ENCODE data around the gene LRRC26.
"Not testable (repeated sequence)": the region's sequence is repeated elsewhere in the genome, so short reads cannot be mapped to it uniquely, and the experiment has no call there.

Gene LRRC26

DNA sequence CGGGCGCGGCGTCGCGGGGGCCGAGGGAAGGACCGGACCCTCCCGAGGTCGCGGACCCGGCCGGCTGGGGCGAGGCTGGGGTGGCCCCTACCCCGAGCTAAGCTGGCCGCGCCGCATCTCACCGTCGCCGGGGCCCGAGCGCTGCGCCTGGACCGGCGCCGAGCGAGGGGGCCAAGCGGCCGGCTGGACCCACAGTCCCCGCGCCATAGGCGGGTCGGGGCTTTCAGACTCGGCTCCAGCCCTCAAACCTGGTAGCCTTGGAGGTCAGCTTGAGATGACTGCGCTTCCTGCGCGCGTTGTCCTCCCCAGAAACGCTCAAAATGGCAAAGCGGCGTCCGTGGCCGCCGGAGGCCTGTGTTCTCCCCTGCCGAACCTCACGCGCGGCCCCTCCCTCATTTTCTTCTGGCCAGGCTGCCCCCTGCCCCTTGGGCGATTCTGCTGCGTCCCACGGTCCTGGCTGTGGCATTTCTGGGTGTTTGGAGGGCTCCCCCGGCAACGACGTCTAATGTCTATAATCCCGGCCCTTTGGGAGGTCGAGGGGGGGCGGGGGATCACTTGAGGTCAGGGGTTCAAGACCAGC, 39.6 kb downstream of the LRRC26 start:
- no peak for DNase-seq

DNA sequence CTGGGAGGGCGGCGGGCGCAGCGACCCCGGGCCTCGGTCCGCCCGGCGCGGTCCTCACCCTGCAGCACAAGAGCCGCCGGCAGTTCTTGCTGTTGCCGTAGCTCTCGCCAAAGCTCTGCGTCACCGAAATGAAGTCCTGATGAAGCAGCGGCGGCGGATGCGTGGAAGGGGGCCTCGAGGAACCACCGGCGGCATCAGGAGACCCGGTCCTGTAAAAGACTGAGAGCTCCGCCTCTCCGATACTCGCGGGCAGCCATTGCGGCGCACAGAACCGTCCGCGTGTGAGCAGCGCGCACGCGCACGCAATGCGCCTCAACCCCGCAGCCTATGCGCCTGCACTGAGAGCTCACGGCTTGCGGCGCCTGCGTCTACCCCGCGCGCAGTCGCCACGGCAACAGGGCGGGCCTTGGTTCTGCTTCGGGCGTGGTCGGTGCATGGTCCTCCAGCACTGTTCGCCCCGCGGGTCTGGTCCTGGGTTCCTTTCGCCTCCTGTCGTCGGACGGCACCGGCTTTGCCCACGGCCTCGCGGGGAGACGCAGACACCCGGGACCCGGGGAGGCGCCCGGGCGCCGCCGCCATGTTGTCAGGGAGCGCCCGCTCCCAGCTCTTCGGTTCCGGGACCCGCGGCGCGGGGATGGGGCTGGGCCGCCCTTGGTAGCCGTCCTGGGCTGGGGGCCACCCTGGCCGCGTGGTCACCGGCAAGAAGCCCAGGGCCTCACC, 40.2 kb downstream of the LRRC26 start:
- DNase-seq: peak; percentile 85

- DNase-seq: no peak
Observed at GRCh38 chr9:137128862-137129455, 40.9 kb downstream of the LRRC26 start.

DNA sequence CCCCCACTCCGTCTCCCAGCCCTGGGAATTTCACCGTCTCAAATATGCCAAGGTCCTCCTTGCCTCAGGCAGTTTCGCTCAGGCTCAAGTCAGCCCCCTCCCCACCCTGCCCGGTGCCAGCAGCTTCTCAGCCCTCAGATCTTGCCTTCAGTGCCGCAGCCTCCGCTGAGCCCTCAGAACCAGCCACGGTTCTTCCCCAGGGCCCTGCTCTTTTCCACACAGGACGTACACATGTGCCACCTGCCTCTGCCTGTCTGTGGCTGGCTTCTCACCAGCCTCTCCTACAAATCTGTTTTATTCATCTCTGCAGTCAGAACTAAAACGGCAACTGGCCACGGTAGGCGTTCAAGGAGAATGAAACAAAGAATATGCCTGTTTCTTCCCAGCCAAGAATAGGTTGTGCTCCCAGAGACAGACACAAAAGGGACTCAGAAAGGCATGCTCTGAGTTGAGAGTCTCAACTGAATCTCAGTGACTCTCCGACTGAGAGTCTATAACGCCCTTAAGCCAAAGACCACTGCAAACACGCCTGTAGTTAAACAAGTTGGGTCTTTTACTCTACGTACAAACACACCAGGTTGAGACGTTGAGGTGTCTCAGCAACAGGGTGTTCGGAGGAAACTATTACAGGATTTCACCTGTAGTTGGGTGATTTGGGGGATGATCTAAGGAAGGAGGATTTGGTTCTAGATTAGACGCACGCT, 41.5 kb downstream of the LRRC26 start:
- DNase-seq: no peak

DNA sequence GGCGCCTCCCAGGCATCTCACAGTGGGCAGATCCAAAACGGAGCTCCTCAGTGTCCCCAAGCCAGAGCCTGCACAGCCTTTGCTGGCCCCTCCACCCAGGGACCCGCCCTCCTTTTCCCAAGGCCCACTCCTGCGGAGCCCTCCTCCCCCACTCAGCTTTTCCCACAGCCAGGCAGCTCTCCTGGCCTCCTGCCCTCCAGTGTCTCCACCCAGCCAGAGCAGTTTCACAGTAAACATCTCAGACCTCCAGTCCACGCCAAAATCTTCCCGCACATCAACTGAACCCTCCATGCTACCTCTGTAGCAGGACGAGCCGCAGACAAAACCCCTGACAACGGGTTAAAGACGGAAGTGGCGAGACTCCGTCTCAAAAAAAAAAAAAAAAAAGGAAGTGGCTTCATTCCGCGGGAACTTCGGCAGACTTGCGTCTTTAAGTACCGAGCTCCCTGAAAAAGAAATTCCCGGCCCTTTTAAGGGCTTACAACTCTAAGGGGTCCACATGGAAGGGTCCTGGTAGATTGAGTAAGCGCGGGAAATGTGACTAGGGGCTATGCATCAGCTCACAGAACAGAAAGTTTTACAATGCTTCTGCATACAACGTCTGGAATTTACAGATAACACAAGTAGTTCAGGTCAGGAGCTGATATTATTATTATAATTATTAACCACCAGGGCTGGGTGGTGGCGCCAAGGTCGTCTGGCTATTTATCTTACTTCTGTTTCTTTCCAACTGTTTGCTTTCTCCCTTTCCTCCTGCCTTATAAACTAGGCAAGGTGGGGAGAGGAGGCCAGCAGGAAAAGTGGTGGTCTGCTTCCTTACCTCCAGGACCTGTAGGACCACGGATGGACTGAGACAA, 42.3 kb downstream of the LRRC26 start:
- DNase-seq: no peak

DNA sequence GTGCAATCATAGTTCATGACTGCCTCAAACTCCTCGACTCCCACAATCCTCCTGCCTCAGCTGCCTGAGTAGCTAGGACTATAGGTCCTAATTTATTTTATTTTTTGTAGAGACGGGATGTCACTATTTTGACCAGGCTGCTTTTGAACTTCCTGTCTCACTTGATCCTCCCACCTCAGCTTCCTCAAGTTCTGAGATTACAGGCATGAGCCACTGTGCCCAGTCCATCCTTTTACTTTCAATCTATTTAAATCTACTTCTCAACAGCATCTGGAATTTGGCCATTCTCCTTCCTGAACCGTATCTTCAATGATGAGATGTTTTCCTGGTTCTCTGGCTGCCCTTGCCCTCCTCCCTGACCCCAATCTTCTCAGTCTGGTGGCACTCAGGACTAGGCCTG, 43.1 kb downstream of the LRRC26 start:
- DNase-seq: no peak

DNA sequence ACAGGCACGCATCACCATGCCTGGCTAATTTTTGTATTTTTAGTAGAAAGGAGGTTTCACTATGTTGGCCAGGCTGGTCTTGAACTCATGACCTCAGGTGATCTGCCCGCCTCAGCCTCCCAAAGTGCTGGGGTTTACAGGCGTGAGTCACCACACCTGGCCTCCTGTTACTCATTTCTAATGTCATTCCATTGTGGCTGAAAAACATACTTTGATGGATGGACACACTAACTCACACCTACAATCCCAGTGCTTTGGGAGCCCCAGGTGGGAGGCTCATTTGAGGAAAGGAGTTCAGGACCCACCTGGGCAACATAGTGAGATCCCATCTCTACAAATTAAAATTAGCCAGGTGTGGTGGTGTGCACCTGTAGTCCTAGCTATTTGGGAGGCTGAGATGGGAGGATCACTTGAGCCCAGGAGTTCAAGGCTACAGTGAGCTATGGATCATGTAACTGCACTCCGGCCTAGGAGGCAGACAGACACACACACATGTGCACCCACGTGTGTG, 45.8 kb downstream of the LRRC26 start:
- not testable (repeated sequence) for DNase-seq

- DNase-seq: no peak
Observed at GRCh38 chr9:137123468-137123837, 46.4 kb downstream of the LRRC26 start.

DNA sequence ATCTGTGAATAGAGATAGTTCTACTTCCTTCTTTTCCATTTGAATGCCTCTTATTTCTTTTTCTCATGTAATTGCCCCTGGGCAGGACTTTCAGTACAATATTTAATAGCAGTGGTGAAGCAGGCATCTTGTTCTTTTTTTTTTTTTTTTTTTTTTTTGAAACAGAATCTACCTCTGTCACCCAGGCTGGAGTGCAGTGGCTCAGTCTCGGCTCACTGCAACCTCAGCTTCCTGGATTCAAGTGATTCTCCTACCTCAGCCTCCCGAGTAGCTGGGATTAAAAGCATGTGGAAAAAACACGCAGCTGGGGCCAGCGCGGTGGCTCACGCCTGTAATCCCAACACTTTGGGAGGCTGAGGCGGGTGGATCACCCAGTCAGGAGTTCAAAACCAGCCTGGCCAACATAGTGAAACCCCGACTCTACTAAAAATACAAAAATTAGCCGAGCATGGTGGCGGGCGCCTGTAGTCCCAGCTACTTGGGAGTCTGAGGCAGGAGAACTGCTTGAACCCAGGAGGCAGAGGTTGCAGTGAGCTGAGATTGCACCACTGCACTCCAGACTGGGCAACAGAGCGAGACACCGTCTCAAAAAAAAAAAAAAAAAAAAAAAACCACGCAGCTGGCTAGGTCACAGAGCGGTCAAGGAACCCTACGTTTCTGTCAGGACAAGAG, 46.9 kb downstream of the LRRC26 start:
- not testable (repeated sequence) for DNase-seq

GRCh38 chr9:137121927-137122795, 47.7 kb downstream of the LRRC26 start:
- DNase-seq: not testable (repeated sequence)
